Keratinocyte (primary cell): Measurements from ENCODE around the gene GCH1. TPM values are rescaled to one million over a fixed set of nuclear protein-coding genes. Genes with fewer than 3 reads are reported as not detected.

Experiments
- DNase-seq: peaks from one replicate; pipeline ENCODE4 v3.0.0-alpha.2; 2011; ENCODE audit warnings: low read depth, missing footprints, low spot score
- FAIRE-seq: peaks from 2 replicates; lab custom pipeline; 2011; peaks lifted over from hg19 to GRCh38; lab: Jason Lieb, UNC
- H2AFZ ChIP-seq: 2 replicates; pipeline ENCODE4 v1.6.0; 2012; ENCODE audit warnings: low read length, control low read depth, inconsistent platforms; ENCODE audit not compliant: control insufficient read depth
- H3K27ac ChIP-seq: 2 replicates; pipeline ENCODE4 v1.5.1; 2011; ENCODE audit warnings: low read length; ENCODE audit not compliant: control insufficient read depth, insufficient read depth
- H3K27me3 ChIP-seq: 3 replicates; pipeline ENCODE4 v1.6.0; 2011; ENCODE audit warnings: low read length; ENCODE audit not compliant: control insufficient read depth, insufficient read depth; ENCODE audit errors: extremely low read depth
- H3K36me3 ChIP-seq, 2 experiments: 2 replicates in 1 of 2; 3 replicates in 1 of 2; pipeline ENCODE4 v1.5.1; 2011; ENCODE audit warnings: low read length in 2 of 2, mild to moderate bottlenecking in 1 of 2; ENCODE audit not compliant: control insufficient read depth in 2 of 2, insufficient read depth in 2 of 2; ENCODE audit errors: extremely low read depth in 1 of 2
- H3K4me1 ChIP-seq: 3 replicates; pipeline ENCODE4 v1.5.1; 2011; ENCODE audit warnings: low read length; ENCODE audit not compliant: control insufficient read depth, insufficient read depth; ENCODE audit errors: extremely low read depth
- H3K4me2 ChIP-seq: 3 replicates; pipeline ENCODE4 v1.6.0; 2011; ENCODE audit warnings: low read depth, low read length; ENCODE audit not compliant: control insufficient read depth, insufficient read depth; ENCODE audit errors: extremely low read depth
- H3K4me3 ChIP-seq, 3 experiments: fragments of 200-600 bp in 1 of 3; sonication (generic) in 1 of 3; 2 replicates in 2 of 3; 3 replicates in 1 of 3; pipeline ENCODE4 v1.5.1; 2011 to 2016; ENCODE audit warnings: low read length in 3 of 3, mild to moderate bottlenecking in 3 of 3, control low read depth in 2 of 3, inconsistent platforms in 1 of 3, low read depth in 1 of 3, mixed read lengths in 1 of 3, mixed run types in 1 of 3, moderate library complexity in 1 of 3; ENCODE audit not compliant: control insufficient read depth in 2 of 3, insufficient read depth in 2 of 3; ENCODE audit errors: extremely low read depth in 1 of 3
- H3K79me2 ChIP-seq: 2 replicates; pipeline ENCODE4 v1.6.0; 2012; ENCODE audit warnings: low read length; ENCODE audit not compliant: control insufficient read depth, insufficient read depth
- H3K9ac ChIP-seq: 3 replicates; pipeline ENCODE4 v1.6.0; 2011; ENCODE audit warnings: low read length; ENCODE audit not compliant: control insufficient read depth, insufficient read depth; ENCODE audit errors: extremely low read depth
- H3K9me1 ChIP-seq: 3 replicates; pipeline ENCODE4 v1.6.0; 2011; ENCODE audit warnings: low read length; ENCODE audit not compliant: control insufficient read depth, insufficient read depth; ENCODE audit errors: extremely low read depth
- H3K9me3 ChIP-seq: 2 replicates; pipeline ENCODE4 v1.5.1; 2012; ENCODE audit warnings: low read depth, low read length; ENCODE audit not compliant: control insufficient read depth
- H4K20me1 ChIP-seq: 3 replicates; pipeline ENCODE4 v1.6.0; 2011; ENCODE audit warnings: low read length; ENCODE audit not compliant: control insufficient read depth, insufficient read depth; ENCODE audit errors: extremely low read depth
- CTCF ChIP-seq, 3 experiments: IDR thresholded peaks in 1 of 3; conservative IDR thresholded peaks in 1 of 3; optimal IDR thresholded peaks in 1 of 3; 2 replicates in 2 of 3; 3 replicates in 1 of 3; pipeline versions ENCODE3 to v1.5.1; 2011; ENCODE audit warnings: low read length in 3 of 3, mild to moderate bottlenecking in 3 of 3, moderate library complexity in 2 of 3, control low read depth in 1 of 3, inconsistent platforms in 1 of 3; ENCODE audit not compliant: insufficient read depth in 2 of 3; ENCODE audit errors: extremely low read depth in 1 of 3
- EZH2 ChIP-seq: IDR thresholded peaks from one replicate; pipeline ENCODE4 v1.6.1; 2012; ENCODE audit warnings: inconsistent platforms, mild to moderate bottlenecking, low read length, moderate library complexity
- dilution Hi-C: fragments of 300-500 bp; cut with MboI; formaldehyde crosslinking; loops from one replicate; pipeline ENCODE4 v1.7.0; 2020; ENCODE audit warnings: low sequenced_read_pairs; ENCODE audit not compliant: extremely low pct_ligation_motif_present
- polyA plus RNA-seq, 5 experiments: library from polyadenylated mRNA; depleted of rRNA in 3 of 5; stranded (reverse) in 3 of 5; stranded (forward) in 1 of 5; unstranded in 1 of 5; fragments of >200 nt; gene quantifications; 1 replicate in 1 of 5; 2 replicates in 3 of 5; 3 replicates in 1 of 5; pipeline versions ENCODE4 v1.2.1 to v1.2.3, GENCODE V29; 2011 to 2012; ENCODE audit warnings: missing spikeins in 2 of 5, low read depth in 1 of 5, low replicate concordance in 1 of 5

The GCH1 gene
- polyA plus RNA-seq, 1 donor (not counting 4 experiments of a cell fraction or from before 2014, with no cell fraction given) = 3.4 TPM

GRCh38 chr14:54817506-54817905 is 85.1 kb downstream of the GCH1 start:
- dilution Hi-C loops = no loop called here

GRCh38 chr14:54816450-54816849 is 86.2 kb downstream of the GCH1 start:
- no peak for TF ChIP-seq EZH2
- TF ChIP-seq CTCF (optimal IDR thresholded peaks at IDR 0.05 in 1 of 3, IDR thresholded peaks at IDR 0.05 in 1 of 3, conservative IDR thresholded peaks at IDR 0.05 in 1 of 3; ENCODE audit: extremely low read depth in 1 of 3, insufficient read depth in 2 of 3, low read length in 3 of 3) = no peak
- no peaks in the 10 kb centered on the region for H3K36me3 ChIP-seq
- no peak overlapping the region for H3K4me3 ChIP-seq
- no peaks in the 10 kb centered on the region for H3K9me1 ChIP-seq
- H3K27ac ChIP-seq = no peak overlapping the region
- H3K9me3 ChIP-seq = no peaks in the 10 kb centered on the region
- H3K4me1 ChIP-seq = peaks cover 5% of the 10 kb centered on the region
- DNase-seq (no peak), FAIRE-seq (no peak)
- H3K4me2 ChIP-seq = no peak overlapping the region
- H3K9ac ChIP-seq = no peak overlapping the region
- peaks cover 14% of the 10 kb centered on the region for H3K27me3 ChIP-seq
- H4K20me1 ChIP-seq = no peaks in the 10 kb centered on the region
- no peak overlapping the region for H2AFZ ChIP-seq
- dilution Hi-C loops = no loop called here
- no peaks in the 10 kb centered on the region for H3K79me2 ChIP-seq

More at GRCh38 chr14:54817506-54817905, 85.1 kb downstream of the GCH1 start:
- no peak overlapping the region for H2AFZ ChIP-seq
- no peak overlapping the region for H3K4me3 ChIP-seq
- no peak overlapping the region for H3K27ac ChIP-seq
- H3K9me1 ChIP-seq = no peaks in the 10 kb centered on the region
- TF ChIP-seq CTCF (optimal IDR thresholded peaks at IDR 0.05 in 1 of 3, IDR thresholded peaks at IDR 0.05 in 1 of 3, conservative IDR thresholded peaks at IDR 0.05 in 1 of 3; ENCODE audit: extremely low read depth in 1 of 3, insufficient read depth in 2 of 3, low read length in 3 of 3) (no peak), EZH2 (no peak)
- H3K79me2 ChIP-seq = no peaks in the 10 kb centered on the region
- FAIRE-seq (no peak), DNase-seq (no peak)
- H3K27me3 ChIP-seq = peaks cover 6% of the 10 kb centered on the region
- H4K20me1 ChIP-seq = no peaks in the 10 kb centered on the region
- no peak overlapping the region for H3K4me2 ChIP-seq
- H3K4me1 ChIP-seq = peaks cover 5% of the 10 kb centered on the region
- H3K9ac ChIP-seq = no peak overlapping the region
- H3K36me3 ChIP-seq = no peaks in the 10 kb centered on the region
- no peaks in the 10 kb centered on the region for H3K9me3 ChIP-seq
